AG09309 (cell line): ENCODE measurements around the gene MAGI2.

Source experiments
- DNase-seq: peaks from one replicate; pipeline ENCODE4 v3.0.0-alpha.2; 2010; ENCODE audit warnings: low read depth
- H3K4me3 ChIP-seq: 2 replicates; pipeline ENCODE4 v1.5.1; 2011; ENCODE audit warnings: mild to moderate bottlenecking, low read depth, low read length, moderate library complexity; ENCODE audit not compliant: control insufficient read depth
- CTCF ChIP-seq: IDR thresholded peaks from 2 replicates; pipeline ENCODE4 v1.5.1; 2011; ENCODE audit warnings: mild to moderate bottlenecking, low read depth, low read length, inconsistent platforms; ENCODE audit not compliant: insufficient read depth, control insufficient read depth; ENCODE audit errors: missing control alignments

MAGI2 gene

GRCh38 chr7:78901566-78901965 is 551.9 kb downstream of the MAGI2 start:
- DNase-seq = no peak
- H3K4me3 ChIP-seq = no peak overlapping the region
- no peak for TF ChIP-seq CTCF

GRCh38 chr7:78900806-78901205 is 552.7 kb downstream of the MAGI2 start:
- no peak for TF ChIP-seq CTCF
- no peak for DNase-seq
- H3K4me3 ChIP-seq = no peak overlapping the region

- no peak for DNase-seq
- no peak overlapping the region for H3K4me3 ChIP-seq
- no peak for TF ChIP-seq CTCF
Observed at GRCh38 chr7:78895393-78895792, 558.1 kb downstream of the MAGI2 start.

- no peak overlapping the region for H3K4me3 ChIP-seq
- no peak for DNase-seq
- no peak for TF ChIP-seq CTCF
Observed at GRCh38 chr7:78879206-78879605, 574.3 kb downstream of the MAGI2 start.

GRCh38 chr7:78873117-78873516 is 580.4 kb downstream of the MAGI2 start:
- TF ChIP-seq CTCF = no peak
- no peak for DNase-seq
- no peak overlapping the region for H3K4me3 ChIP-seq

GRCh38 chr7:78864339-78864738 is 589.1 kb downstream of the MAGI2 start:
- TF ChIP-seq CTCF = no peak
- no peak for DNase-seq
- no peak overlapping the region for H3K4me3 ChIP-seq

GRCh38 chr7:78863281-78863680 is 590.2 kb downstream of the MAGI2 start:
- no peak for TF ChIP-seq CTCF
- H3K4me3 ChIP-seq = no peak overlapping the region
- DNase-seq = no peak
